Kidney epithelial cell (primary cell): ENCODE measurements around the gene GPC6. TPM values are rescaled to one million over a fixed set of nuclear protein-coding genes. Genes with fewer than 3 reads are reported as not detected.

Source experiments
- DNase-seq: peaks from one replicate; pipeline ENCODE4 v3.0.0-alpha.2; 2010; ENCODE audit warnings: low read depth
- H3K27me3 ChIP-seq: 2 replicates; pipeline ENCODE4 v1.6.0; 2011; ENCODE audit warnings: low read length; ENCODE audit not compliant: control insufficient read depth, insufficient read depth
- H3K36me3 ChIP-seq: 2 replicates; pipeline ENCODE4 v1.5.1; 2011; ENCODE audit warnings: low read length; ENCODE audit not compliant: control insufficient read depth, insufficient read depth
- H3K4me3 ChIP-seq: 2 replicates; pipeline ENCODE4 v1.5.1; 2011; ENCODE audit warnings: low read depth, mild to moderate bottlenecking, control low read depth, low read length
- CTCF ChIP-seq: IDR thresholded peaks from 2 replicates; pipeline ENCODE4 v1.5.1; 2011; ENCODE audit warnings: mild to moderate bottlenecking, moderate library complexity, low read length, control low read depth, inconsistent platforms; ENCODE audit not compliant: insufficient read depth, poor library complexity, severe bottlenecking
- total RNA-seq: library from RNA; depleted of rRNA; stranded (reverse); fragments of >200 nt; gene quantifications from 2 replicates; pipeline ENCODE4 v1.2.3, GENCODE V29; 2015

Gene GPC6
- total RNA-seq, 1 donor from 2014 or later = 62.7 TPM

DNA sequence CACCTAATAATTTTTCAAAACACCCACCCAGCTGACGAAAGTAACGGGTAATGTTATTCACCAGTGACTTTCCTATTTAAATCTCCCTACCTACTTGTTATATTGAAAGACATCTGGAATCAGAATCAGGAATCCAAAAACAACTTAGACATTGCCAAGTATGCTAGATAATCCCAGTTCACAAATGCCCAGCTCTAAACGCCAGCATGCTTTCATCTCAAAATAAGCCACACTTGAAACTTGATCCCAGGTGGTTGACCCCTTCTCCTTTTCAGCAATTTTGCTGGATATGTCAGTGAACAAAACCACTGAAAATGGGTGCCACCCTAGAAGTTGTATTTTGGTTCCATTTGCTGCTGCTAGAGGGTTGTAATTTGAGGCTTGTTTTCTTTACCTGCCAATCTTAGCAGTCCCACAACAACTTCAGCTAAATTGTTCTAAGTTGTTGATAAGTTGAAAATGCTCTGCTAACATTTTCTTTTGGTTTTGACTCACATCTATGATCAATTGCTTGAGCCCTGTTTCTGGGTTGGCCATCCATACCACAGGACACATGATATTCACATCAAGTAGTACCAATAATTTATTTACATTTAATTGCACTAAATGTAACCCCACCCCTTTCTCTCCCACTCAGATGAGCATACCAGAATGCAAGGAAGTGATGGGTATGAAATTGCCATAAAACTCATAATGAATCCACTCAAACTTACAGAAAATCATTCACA lies 1186.4 kb downstream of the GPC6 start:
- no peak for TF ChIP-seq CTCF
- no peaks in the 10 kb centered on the region for H3K36me3 ChIP-seq
- H3K4me3 ChIP-seq = no peak overlapping the region
- no peak for DNase-seq
- H3K27me3 ChIP-seq = no peaks in the 10 kb centered on the region

DNA sequence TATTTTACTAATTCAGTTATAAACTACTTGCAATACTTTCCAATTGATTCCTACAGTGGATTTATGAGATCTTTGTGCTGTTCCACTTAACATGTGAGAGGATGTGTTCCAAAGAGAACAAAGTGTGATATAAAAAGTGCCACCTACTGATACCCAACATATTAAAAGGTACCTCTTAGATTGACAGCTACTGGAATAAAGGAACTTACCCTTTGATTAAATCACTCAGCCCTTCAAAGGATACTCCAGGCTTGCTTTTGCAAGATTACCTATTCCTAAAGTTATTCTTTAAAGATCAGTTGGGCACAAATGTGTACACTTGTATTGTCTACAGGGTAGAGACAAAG lies 1187.0 kb downstream of the GPC6 start:
- TF ChIP-seq CTCF = no peak

DNA sequence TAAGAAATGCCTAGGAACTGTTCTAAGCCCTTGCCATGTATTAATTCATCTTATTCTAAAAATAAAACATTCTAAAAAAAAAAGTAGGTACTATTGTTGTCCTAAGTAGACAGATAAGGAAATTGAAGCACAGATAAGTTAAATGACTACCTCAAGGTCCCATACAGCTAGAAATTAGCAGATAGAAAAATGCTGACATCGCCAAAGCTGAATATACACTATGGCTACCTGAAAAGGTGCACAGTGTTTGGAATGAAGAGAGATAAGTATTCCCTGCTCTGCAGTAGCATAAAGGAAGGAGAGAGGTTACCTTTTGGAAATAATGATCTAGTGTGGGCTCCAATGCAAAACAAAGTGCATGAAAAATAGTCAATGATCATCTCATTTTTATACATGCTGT lies 1187.5 kb downstream of the GPC6 start:
- DNase-seq = no peak

More for the DNA sequence above, 1187.0 kb downstream of the GPC6 start:
- Histone ChIP-seq H3K36me3 (no peaks in the 10 kb centered on the region), H3K4me3 (no peak overlapping the region), H3K27me3 (no peaks in the 10 kb centered on the region)
- no peak for DNase-seq

GRCh38 chr13:94414708-94415107 lies 1188.1 kb downstream of the GPC6 start:
- H3K36me3 ChIP-seq = no peaks in the 10 kb centered on the region
- no peak overlapping the region for H3K4me3 ChIP-seq
- no peak for TF ChIP-seq CTCF
- H3K27me3 ChIP-seq = no peaks in the 10 kb centered on the region
- no peak for DNase-seq

More for the DNA sequence above, 1187.5 kb downstream of the GPC6 start:
- no peaks in the 10 kb centered on the region for H3K36me3 ChIP-seq
- no peak overlapping the region for H3K4me3 ChIP-seq
- no peaks in the 10 kb centered on the region for H3K27me3 ChIP-seq
- no peak for TF ChIP-seq CTCF

DNA sequence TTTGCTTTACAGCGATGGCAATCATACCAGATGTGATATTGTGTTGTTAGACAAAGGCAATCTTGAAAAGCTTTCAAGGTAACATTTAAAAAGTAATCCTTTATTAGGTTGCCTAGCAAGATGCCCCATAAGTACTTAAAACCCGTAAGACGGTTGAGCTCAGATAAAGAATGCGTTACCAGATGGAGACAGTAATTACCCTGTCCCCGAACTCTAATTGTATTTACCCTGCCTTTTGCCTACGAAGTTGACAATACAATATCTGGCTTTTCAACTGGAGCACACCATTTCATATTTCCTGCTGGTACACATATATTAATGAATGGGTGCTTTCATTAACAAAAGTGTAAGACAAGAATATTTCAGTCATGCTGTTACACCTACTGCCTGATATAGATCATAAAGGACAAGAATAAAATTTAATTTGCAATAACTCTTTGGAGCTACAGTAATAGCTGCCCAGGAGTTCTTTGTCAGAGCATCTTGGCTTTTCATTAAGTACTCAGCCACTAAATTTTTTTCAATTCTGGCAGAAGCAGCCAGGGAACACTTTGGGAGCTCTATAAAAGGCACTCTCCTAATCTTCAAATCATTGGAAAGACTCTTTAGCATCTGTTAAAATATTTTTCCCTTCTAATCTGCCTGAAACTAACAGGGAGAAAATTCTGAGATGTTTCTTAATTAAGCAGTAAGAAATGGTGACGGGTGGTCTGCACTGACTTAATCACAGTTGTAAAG lies 1189.1 kb downstream of the GPC6 start:
- DNase-seq = no peak
- no peak overlapping the region for H3K4me3 ChIP-seq
- H3K27me3 ChIP-seq = no peaks in the 10 kb centered on the region
- no peak for TF ChIP-seq CTCF
- H3K36me3 ChIP-seq = no peaks in the 10 kb centered on the region
